Measurements from ENCODE around the gene CDC37. TPM values are rescaled to one million over a fixed set of nuclear protein-coding genes. Genes with fewer than 3 reads are reported as not detected.

CDC37 gene
- total RNA-seq, 2 donors from 2014 or later: 148 to 172 TPM

DNA sequence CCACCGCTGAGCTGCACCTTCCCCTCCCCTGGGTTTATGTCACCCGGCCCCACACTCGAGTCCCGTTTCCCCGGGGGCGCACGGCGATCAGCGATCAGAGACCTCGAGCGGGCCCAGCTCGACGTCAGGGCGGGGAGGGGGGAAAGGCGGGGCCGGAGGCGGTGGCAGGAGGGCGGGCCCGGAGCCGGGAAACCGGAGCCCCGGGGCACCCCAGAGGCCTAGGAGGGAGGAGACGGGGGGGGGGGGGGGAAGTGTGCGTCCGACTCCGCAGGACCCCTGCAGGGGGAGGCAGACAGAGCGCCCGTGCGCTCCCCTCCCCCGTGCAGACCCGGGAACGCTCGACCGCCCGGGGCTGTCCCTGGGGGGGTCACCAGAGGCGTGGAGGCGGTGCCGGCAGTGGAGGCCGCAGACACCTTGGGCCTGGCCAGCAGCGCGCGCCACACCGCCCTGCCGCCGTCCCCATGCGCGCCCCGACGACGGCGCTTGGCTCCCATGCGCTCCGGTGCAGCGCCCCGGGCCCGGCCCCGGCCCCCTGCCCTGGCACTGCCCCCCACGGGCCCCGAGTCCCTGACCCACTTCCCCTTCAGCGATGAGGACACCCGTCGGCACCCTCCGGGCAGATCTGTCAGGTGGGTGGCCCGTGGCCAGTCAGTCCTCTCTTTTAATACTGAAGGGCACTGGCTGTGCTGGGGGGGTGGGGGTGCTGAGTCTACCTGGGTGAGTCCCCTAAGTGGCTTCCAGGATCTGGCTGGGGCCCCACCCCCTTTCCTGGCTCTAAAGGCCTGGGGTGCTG is 28.8 kb upstream of the CDC37 start:
- H3K27me3 ChIP-seq (ENCODE audit: control insufficient read depth, insufficient read depth, low read length, poor library complexity, severe bottlenecking): peaks cover 62% of the 10 kb centered on the region
- Mint-ChIP-seq H3K27me3 (ENCODE audit: insufficient read depth) (peaks cover 69% of the 10 kb centered on the region), H3K9me3 (no peaks in the 10 kb centered on the region), H3K4me1 (peaks cover 9% of the 10 kb centered on the region), H3K4me3 (peak overlapping the region; percentile 54), H3K36me3 (ENCODE audit: low read depth) (no peaks in the 10 kb centered on the region), H3K27ac (no peak overlapping the region)
- TF ChIP-seq, protein P1, sequence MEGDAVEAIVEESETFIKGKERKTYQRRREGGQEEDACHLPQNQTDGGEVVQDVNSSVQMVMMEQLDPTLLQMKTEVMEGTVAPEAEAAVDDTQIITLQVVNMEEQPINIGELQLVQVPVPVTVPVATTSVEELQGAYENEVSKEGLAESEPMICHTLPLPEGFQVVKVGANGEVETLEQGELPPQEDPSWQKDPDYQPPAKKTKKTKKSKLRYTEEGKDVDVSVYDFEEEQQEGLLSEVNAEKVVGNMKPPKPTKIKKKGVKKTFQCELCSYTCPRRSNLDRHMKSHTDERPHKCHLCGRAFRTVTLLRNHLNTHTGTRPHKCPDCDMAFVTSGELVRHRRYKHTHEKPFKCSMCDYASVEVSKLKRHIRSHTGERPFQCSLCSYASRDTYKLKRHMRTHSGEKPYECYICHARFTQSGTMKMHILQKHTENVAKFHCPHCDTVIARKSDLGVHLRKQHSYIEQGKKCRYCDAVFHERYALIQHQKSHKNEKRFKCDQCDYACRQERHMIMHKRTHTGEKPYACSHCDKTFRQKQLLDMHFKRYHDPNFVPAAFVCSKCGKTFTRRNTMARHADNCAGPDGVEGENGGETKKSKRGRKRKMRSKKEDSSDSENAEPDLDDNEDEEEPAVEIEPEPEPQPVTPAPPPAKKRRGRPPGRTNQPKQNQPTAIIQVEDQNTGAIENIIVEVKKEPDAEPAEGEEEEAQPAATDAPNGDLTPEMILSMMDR (conservative IDR thresholded peaks at IDR 0.05): no peak
- no peaks in the 10 kb centered on the region for H3K9me3 ChIP-seq (ENCODE audit: control insufficient read depth, low read length)
- peak; percentile 85 for DNase-seq
- no peak overlapping the region for H3K9ac ChIP-seq (ENCODE audit: extremely low read depth, low read length, poor library complexity, severe bottlenecking)
- no peak overlapping the region for H3K27ac ChIP-seq (ENCODE audit: low read depth, low read length)
- no peaks in the 10 kb centered on the region for H3K36me3 ChIP-seq (ENCODE audit: control insufficient read depth, insufficient read depth, low read length)
- WGBS, 2 experiments (ENCODE audit: insufficient coverage in 1 of 2, insufficient read length in 1 of 2): 26 to 44% methylated on average over 8 to 54 of the region's 64 CpGs
- no peak overlapping the region for H3K4me3 ChIP-seq (ENCODE audit: low read length)
- no peaks in the 10 kb centered on the region for H3K4me1 ChIP-seq (ENCODE audit: control insufficient read depth, insufficient read depth, low read length)

DNA sequence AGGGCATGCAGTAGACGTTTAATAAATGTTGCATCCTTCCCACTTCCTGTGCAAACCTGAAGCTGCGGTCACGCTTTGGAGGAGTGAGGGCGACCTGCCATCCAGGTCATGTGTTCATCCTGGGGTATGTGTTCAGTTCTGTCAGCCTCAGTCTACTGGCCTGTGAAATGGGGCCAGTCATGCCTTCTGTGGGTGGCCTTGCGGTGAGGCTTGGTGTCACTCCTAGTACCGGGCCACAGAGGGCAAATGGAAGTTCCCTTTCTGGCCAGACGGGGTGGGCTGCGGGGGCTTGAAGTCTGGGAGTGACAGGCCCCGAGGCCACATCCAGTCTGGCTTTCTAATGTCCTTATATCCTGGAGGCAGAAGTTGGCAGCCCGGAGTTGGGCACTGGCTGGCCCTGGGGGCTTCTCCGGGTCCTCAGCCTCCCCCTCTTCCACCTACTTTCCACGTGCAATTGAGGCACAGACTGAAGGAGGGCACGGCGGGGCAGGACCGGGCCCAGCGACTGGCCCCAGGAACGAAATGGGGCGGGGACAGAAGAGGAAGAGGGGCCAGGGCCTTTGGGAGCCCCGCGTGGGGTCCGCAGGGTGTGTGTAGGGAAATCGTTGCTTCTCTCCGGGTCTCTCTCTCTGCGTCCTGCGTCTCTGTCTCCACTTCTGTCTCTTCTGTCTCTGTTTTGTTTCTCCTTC is 28.1 kb upstream of the CDC37 start:
- peaks cover 70% of the 10 kb centered on the region for H3K27me3 ChIP-seq (ENCODE audit: control insufficient read depth, insufficient read depth, low read length, poor library complexity, severe bottlenecking)
- no peaks in the 10 kb centered on the region for H3K9me3 Mint-ChIP-seq
- DNase-seq: peak; percentile 70

GRCh38 chr19:10430505-10431253 is 27.3 kb upstream of the CDC37 start:
- H3K4me3 ChIP-seq (ENCODE audit: low read length): peak overlapping the region; percentile 66
- Mint-ChIP-seq H3K27ac (no peak overlapping the region), H3K4me3 (peak overlapping the region; percentile 54), H3K9me3 (no peaks in the 10 kb centered on the region), H3K36me3 (ENCODE audit: low read depth) (no peaks in the 10 kb centered on the region), H3K4me1 (peaks cover 9% of the 10 kb centered on the region), H3K27me3 (ENCODE audit: insufficient read depth) (peaks cover 84% of the 10 kb centered on the region)
- no peaks in the 10 kb centered on the region for H3K9me3 ChIP-seq (ENCODE audit: control insufficient read depth, low read length)
- no peak overlapping the region for H3K9ac ChIP-seq (ENCODE audit: extremely low read depth, low read length, poor library complexity, severe bottlenecking)
- TF ChIP-seq, protein P1 (conservative IDR thresholded peaks at IDR 0.05): no peak
- no peaks in the 10 kb centered on the region for H3K4me1 ChIP-seq (ENCODE audit: control insufficient read depth, insufficient read depth, low read length)
- H3K36me3 ChIP-seq (ENCODE audit: control insufficient read depth, insufficient read depth, low read length): no peaks in the 10 kb centered on the region
- peaks cover 77% of the 10 kb centered on the region for H3K27me3 ChIP-seq (ENCODE audit: control insufficient read depth, insufficient read depth, low read length, poor library complexity, severe bottlenecking)
- peak; percentile 72 for DNase-seq
- 11 to 22% methylated on average over 16 to 75 of the region's 75 CpGs for WGBS, 2 experiments (ENCODE audit: insufficient coverage in 1 of 2, insufficient read length in 1 of 2)
- H3K27ac ChIP-seq (ENCODE audit: low read depth, low read length): no peak overlapping the region

More for the DNA sequence above, 28.1 kb upstream of the CDC37 start:
- TF ChIP-seq, protein P1 (conservative IDR thresholded peaks at IDR 0.05): peak; percentile 28
- Mint-ChIP-seq H3K4me3 (peak overlapping the region; percentile 54), H3K4me1 (peaks cover 9% of the 10 kb centered on the region), H3K27ac (no peak overlapping the region), H3K27me3 (ENCODE audit: insufficient read depth) (peaks cover 77% of the 10 kb centered on the region), H3K36me3 (ENCODE audit: low read depth) (no peaks in the 10 kb centered on the region)
- Histone ChIP-seq H3K4me1 (ENCODE audit: control insufficient read depth, insufficient read depth, low read length) (no peaks in the 10 kb centered on the region), H3K9ac (ENCODE audit: extremely low read depth, low read length, poor library complexity, severe bottlenecking) (no peak overlapping the region), H3K9me3 (ENCODE audit: control insufficient read depth, low read length) (no peaks in the 10 kb centered on the region), H3K36me3 (ENCODE audit: control insufficient read depth, insufficient read depth, low read length) (no peaks in the 10 kb centered on the region), H3K27ac (ENCODE audit: low read depth, low read length) (no peak overlapping the region), H3K4me3 (ENCODE audit: low read length) (peak overlapping the region; percentile 66)
- WGBS, 2 experiments (ENCODE audit: insufficient coverage in 1 of 2, insufficient read length in 1 of 2): 31 to 43% methylated on average over 12 to 25 of the region's 25 CpGs
